GM19023 (cell line): ENCODE results near the gene KRT16.
"Not testable (repeated sequence)": the region's sequence is repeated elsewhere in the genome, so short reads cannot be mapped to it uniquely, and the experiment has no call there.

ENCODE experiments used
- ATAC-seq: cut with Tn5 transposase; IDR thresholded peaks from one replicate; pipeline ENCODE4 v1.9.1; 2021; ENCODE audit warnings: mild to moderate bottlenecking, moderate library complexity; ENCODE audit not compliant: unreplicated experiment

Gene KRT16

DNA sequence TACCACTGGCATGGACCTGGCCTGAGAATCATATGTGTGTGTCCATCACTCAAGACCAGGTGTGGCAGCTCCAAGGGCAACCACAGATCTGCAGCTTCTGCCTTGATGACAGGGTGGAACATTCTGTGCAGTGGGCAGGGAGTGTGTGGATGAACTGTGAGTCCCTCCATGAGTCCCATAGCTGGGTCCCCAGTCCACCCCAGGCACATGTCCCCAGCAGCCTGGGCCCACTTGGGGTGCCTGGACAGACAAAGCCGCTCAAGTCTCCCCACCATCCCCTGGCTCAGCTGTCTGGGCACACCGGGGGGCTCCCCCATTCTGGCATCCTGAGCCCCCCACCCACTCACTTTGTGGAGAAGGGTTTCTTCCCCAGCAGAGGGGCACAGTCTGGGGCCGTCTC lies 4.6 kb upstream of the KRT16 start:
- no peak for ATAC-seq

DNA sequence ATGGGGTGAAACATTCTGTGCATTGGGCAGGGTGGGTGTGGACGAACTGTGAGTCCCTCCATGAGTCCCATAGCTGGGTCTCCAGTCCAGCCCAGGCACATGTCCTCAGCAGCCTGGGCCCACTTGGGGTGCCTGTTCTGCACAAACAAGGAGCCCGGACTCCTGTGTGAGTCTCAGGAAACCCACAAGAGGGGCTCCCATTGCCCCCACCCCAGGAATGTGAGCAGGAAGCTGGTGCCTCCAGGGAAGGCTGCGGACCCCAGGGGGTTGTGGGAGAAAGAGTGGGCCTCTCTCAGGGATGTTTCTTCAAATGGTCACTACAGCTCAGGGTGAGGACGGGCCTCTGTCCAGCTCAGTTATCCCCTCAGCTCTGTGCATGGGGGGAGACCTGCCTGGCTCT lies 3.9 kb upstream of the KRT16 start:
- ATAC-seq, result not testable (repeated sequence)

DNA sequence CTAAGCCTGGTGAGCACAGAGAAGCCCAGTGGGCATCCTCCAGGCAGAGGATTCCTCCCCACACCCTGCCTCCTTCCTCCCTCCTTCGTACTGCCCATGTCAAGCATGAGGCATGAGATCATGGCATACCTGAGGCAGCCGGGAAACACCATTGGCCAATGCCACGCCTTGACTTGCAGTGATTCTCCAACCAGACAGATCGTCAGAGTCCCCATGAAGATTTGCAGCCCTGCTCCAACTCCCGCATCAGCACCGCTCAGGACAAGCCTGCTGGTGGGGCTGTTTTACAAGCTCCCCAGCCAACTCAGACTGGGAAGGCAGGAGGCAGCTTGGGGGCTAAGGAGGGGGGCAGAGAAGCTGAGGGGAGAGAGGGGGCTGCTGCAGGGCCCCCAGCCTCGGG lies 2.9 kb upstream of the KRT16 start:
- ATAC-seq, result no peak

GRCh38 chr17:41614767-41615166 lies 2.2 kb upstream of the KRT16 start:
- not testable (repeated sequence) for ATAC-seq

- ATAC-seq, result no peak
Measured at GRCh38 chr17:41614098-41614497, 1.5 kb upstream of the KRT16 start.

DNA sequence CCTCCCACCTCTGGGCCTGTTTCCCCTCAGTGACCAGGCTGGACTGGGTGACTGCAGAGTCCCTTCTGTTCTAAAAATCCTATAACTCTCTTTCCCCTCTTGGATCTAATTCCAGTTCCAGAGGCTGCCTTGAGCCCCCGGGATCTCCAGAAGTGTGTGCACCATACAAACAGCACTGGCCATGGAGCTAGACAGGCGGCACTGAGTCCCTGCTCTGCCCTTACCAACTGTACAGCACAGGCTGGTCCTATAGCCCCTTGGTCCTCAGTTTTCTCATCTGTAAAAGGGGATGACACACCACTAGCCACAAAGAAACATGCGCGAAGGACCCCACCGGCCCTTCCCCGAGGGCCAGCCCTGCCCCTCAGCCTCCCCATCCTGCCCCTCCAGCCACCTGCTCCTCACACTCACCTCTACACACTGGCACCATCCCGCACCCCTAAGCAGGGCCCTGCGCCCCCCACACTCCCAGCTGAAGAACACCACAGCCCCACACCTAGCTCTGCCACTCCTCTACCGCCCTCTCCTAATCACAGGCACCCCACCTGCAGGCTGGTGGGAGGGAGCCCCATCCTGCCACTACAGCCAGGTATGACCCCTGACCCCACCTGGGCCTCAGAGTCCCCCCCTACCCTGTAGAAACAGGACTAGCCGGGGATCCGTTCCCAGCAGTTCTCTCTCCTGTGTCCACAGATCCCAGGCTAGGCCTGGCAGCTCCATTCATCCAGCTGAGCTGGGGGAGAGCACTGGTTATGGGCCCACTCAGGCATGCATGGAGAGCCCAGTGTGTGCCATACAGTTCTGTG lies 913 bp upstream of the KRT16 start:
- no peak for ATAC-seq

GRCh38 chr17:41610965-41611640 lies 1.5 kb downstream of the KRT16 start:
- no peak for ATAC-seq

GRCh38 chr17:41610061-41610517 lies 2.5 kb downstream of the KRT16 start:
- ATAC-seq, result not testable (repeated sequence)

GRCh38 chr17:41606930-41607329 lies 5.6 kb downstream of the KRT16 start:
- ATAC-seq, result not testable (repeated sequence)

GRCh38 chr17:41602524-41602923 lies 10.0 kb downstream of the KRT16 start:
- ATAC-seq, result no peak

- no peak for ATAC-seq
Measured at GRCh38 chr17:41600318-41600717, 12.2 kb downstream of the KRT16 start.

GRCh38 chr17:41599680-41600079 lies 12.9 kb downstream of the KRT16 start:
- ATAC-seq, result no peak

- no peak for ATAC-seq
Measured at GRCh38 chr17:41595585-41595984, 17.0 kb downstream of the KRT16 start.

DNA sequence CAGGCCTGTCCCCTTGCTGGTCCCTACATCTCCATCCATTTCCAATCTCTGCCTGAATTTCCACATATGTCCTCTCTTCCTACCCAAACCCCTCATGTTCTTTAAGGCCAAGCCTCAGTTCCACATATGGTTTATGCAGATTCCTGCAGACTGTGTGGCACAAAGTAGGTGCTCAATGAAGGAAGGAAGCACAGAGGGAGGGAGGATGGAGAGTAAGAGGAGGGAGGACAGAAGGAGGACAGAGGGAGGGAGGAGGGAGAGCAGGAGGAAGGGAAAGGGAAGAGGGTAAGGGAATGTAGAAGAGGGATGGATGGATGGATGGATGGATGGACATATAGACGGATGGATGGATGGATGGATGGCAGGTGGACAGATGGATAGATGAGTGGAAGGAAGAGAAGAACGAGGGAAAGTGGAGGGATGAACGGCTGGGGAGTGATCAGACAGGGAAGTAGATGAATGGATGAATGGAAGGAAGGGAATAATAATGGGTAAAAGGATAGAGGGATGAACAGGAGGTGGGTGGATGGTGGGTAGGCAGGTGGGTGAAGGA lies 18.1 kb downstream of the KRT16 start:
- ATAC-seq, result no peak

DNA sequence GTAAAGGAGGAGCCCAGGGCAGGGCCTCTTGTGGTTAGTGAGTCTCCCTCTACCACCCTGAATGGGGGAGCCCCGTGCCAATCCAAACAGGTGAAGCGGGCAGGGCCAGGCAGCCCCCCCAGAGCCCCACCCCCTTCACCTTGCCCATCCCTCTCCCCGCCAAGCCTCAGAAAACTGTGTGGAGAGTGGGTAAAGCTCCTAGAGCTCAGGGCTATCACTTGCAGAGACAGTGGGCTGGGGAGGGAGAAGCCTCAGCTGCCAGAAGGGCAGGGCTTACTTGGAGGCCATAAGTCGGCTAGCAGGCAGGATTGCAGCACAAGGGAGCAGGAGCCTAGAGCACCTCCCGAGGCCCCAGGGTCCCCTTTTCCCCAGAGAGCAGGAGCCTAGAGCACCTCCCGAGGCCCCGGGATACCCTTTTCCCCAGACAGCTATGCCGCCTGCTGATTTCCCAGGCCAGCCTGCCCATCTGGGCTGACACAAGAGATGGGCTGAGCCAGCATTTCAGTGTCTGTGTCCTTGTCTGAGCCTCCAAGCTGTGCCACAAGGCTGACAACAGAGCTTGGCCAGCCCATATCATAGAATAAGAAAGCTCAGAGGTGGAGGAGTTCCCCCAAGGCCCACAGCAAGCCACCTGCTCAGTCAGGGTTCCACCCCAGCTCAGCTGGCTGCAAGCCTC lies 19.1 kb downstream of the KRT16 start:
- ATAC-seq, result no peak

- no peak for ATAC-seq
Measured at GRCh38 chr17:41592601-41593305, 19.8 kb downstream of the KRT16 start.

DNA sequence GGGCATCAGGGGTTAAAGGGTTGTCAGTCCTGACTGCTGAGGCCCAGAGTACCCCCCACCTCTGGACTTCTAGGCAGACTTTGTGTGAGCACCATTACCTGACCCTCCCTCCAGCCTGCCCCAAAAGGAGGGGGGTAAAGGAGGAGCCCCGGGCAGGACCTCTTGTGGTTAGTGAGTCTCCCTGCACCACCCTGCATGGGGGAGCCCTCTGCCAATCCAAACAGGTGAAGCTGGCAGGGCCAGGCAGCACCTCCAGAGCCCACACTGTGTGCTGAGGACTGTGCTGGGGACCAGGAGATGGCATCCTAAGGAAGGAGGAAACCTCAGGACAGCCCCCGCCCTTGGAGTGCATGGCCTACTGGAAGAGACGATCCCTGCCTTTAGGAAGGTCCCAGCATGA lies 23.3 kb downstream of the KRT16 start:
- no peak for ATAC-seq

DNA sequence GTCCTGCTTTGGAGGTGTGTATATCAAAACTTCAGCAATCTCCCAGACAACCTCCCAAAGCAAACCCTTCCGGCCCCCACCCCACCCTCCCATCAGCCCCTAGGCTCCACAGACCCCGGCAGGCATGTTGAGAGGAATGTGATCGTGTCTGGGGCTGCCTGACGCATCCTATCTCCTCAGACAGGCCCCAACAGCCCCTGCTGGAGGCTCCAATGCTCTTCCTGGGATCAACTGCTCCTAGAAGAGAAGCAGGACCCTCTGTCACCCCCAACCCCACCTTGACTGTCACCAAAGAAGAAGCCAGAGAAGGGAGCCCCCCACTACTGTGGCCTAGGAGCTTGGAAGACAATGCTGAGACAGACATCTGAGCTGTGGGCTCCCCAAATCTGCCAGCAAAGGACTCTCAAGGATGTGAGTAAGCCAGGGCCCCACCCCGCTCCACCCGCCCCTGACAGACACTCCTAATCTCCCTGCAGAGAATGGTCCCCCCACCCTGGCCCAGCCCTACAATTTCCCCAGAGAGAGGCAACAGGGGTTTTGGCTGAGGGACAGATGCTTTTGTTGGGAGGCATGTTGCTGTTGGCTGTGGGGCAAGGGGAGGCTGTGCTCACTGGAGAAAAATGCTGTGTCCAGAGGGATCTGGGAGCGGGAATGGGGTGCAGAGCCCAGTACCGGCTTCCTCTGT lies 24.3 kb downstream of the KRT16 start:
- no peak for ATAC-seq

- ATAC-seq, result no peak
Measured at GRCh38 chr17:41586863-41587495, 25.6 kb downstream of the KRT16 start, which contains the start of gene KRT14. KRT14 (minus strand) TSS chr17:41586895; CDS start chr17:41586834, 61 bp downstream.
